GM18520 (cell line): ENCODE results near the gene KRTAP25-1.

Experiments used
- ATAC-seq: cut with Tn5 transposase; IDR thresholded peaks from one replicate; pipeline ENCODE4 v1.9.1; 2021; ENCODE audit not compliant: unreplicated experiment

The KRTAP25-1 gene

GRCh38 chr21:30289215-30289614, at the start of gene KRTAP25-1:
Gene KRTAP25-1, minus strand, starts transcription at chr21:30289514. Its CDS starts 24 bp downstream, at chr21:30289490.
- ATAC-seq = no peak

- ATAC-seq = no peak
These were observed 49.4 kb upstream of the KRTAP25-1 start for GRCh38 chr21:30338717-30339116.

- ATAC-seq = no peak
These were observed 48.5 kb upstream of the KRTAP25-1 start for GRCh38 chr21:30337772-30338171.

- ATAC-seq = no peak
These were observed 48.0 kb upstream of the KRTAP25-1 start, which contains the start of gene KRTAP27-1 for GRCh38 chr21:30337276-30337744. Gene KRTAP27-1, minus strand, starts transcription at chr21:30337694. Its CDS starts 26 bp downstream, at chr21:30337668.

GRCh38 chr21:30336596-30336995, 47.3 kb upstream of the KRTAP25-1 start:
- ATAC-seq = no peak

GRCh38 chr21:30333736-30334135, 44.4 kb upstream of the KRTAP25-1 start:
- no peak for ATAC-seq

GRCh38 chr21:30332681-30333080, 43.4 kb upstream of the KRTAP25-1 start:
- no peak for ATAC-seq

- ATAC-seq = no peak
These were observed 40.0 kb upstream of the KRTAP25-1 start for GRCh38 chr21:30329203-30329875.

GRCh38 chr21:30326390-30326789, 37.1 kb upstream of the KRTAP25-1 start:
- no peak for ATAC-seq

GRCh38 chr21:30320215-30320614, 30.9 kb upstream of the KRTAP25-1 start, which contains the start of gene KRTAP26-1:
Gene KRTAP26-1, minus strand, starts transcription at chr21:30320315. Its CDS starts 280 bp downstream, at chr21:30320035.
- ATAC-seq = no peak

GRCh38 chr21:30315701-30316100, 26.4 kb upstream of the KRTAP25-1 start:
- no peak for ATAC-seq

- ATAC-seq = no peak
These were observed 17.6 kb upstream of the KRTAP25-1 start for GRCh38 chr21:30306884-30307283.

GRCh38 chr21:30305136-30305535, 15.8 kb upstream of the KRTAP25-1 start:
- ATAC-seq = no peak

- no peak for ATAC-seq
These were observed 6.5 kb downstream of the KRTAP25-1 start, which contains the start of gene KRTAP24-1 for GRCh38 chr21:30282850-30283249. Gene KRTAP24-1, minus strand, starts transcription at chr21:30282950. Its CDS starts 18 bp downstream, at chr21:30282932.

GRCh38 chr21:30271611-30272010, 17.7 kb downstream of the KRTAP25-1 start:
- ATAC-seq = no peak

GRCh38 chr21:30271156-30271555, 18.2 kb downstream of the KRTAP25-1 start:
- ATAC-seq = no peak

GRCh38 chr21:30269803-30270530, 19.3 kb downstream of the KRTAP25-1 start:
- no peak for ATAC-seq

- no peak for ATAC-seq
These were observed 20.6 kb downstream of the KRTAP25-1 start for GRCh38 chr21:30268608-30269197.

- no peak for ATAC-seq
These were observed 31.5 kb downstream of the KRTAP25-1 start for GRCh38 chr21:30257773-30258172.

GRCh38 chr21:30256100-30256499, 33.2 kb downstream of the KRTAP25-1 start:
- no peak for ATAC-seq

- ATAC-seq = no peak
These were observed 33.6 kb downstream of the KRTAP25-1 start for GRCh38 chr21:30255679-30256078.

GRCh38 chr21:30251781-30252180, 37.5 kb downstream of the KRTAP25-1 start:
- no peak for ATAC-seq
